GM21619 (cell line): ENCODE data around the gene HS3ST4.
"Not testable (repeated sequence)": the region's sequence is repeated elsewhere in the genome, so short reads cannot be mapped to it uniquely, and the experiment has no call there.

ENCODE experiments used
- ATAC-seq: cut with Tn5 transposase; IDR thresholded peaks from one replicate; pipeline ENCODE4 v1.9.1; 2021; ENCODE audit not compliant: unreplicated experiment

The HS3ST4 gene

GRCh38 chr16:26071101-26071866 lies 379.5 kb downstream of the HS3ST4 start:
- no peak for ATAC-seq

GRCh38 chr16:26078716-26079355 lies 387.1 kb downstream of the HS3ST4 start:
- no peak for ATAC-seq

GRCh38 chr16:26087091-26087490 lies 395.3 kb downstream of the HS3ST4 start:
- no peak for ATAC-seq

GRCh38 chr16:26091511-26091910 lies 399.8 kb downstream of the HS3ST4 start:
- ATAC-seq: no peak

- not testable (repeated sequence) for ATAC-seq
Measured at GRCh38 chr16:26098206-26098605, 406.4 kb downstream of the HS3ST4 start.

- ATAC-seq: no peak
Measured at GRCh38 chr16:26102369-26102768, 410.6 kb downstream of the HS3ST4 start.

- ATAC-seq: no peak
Measured at GRCh38 chr16:26108836-26109505, 417.2 kb downstream of the HS3ST4 start.

- no peak for ATAC-seq
Measured at GRCh38 chr16:26111900-26112299, 420.1 kb downstream of the HS3ST4 start.

GRCh38 chr16:26118575-26118974 lies 426.8 kb downstream of the HS3ST4 start:
- ATAC-seq: no peak

GRCh38 chr16:26120729-26121128 lies 429.0 kb downstream of the HS3ST4 start:
- no peak for ATAC-seq

GRCh38 chr16:26128296-26128695 lies 436.5 kb downstream of the HS3ST4 start:
- no peak for ATAC-seq

GRCh38 chr16:26129997-26130396 lies 438.2 kb downstream of the HS3ST4 start:
- no peak for ATAC-seq

- ATAC-seq: no peak
Measured at GRCh38 chr16:26133416-26134093, 441.8 kb downstream of the HS3ST4 start.

- ATAC-seq: no peak
Measured at GRCh38 chr16:26134588-26134987, 442.8 kb downstream of the HS3ST4 start.

- ATAC-seq: no peak
Measured at GRCh38 chr16:26137956-26138355, 446.2 kb downstream of the HS3ST4 start.

GRCh38 chr16:26139091-26139490 lies 447.3 kb downstream of the HS3ST4 start:
- no peak for ATAC-seq

GRCh38 chr16:26139884-26140283 lies 448.1 kb downstream of the HS3ST4 start:
- ATAC-seq: no peak

- ATAC-seq: no peak
Measured at GRCh38 chr16:26149364-26150190, 457.8 kb downstream of the HS3ST4 start.

- ATAC-seq: no peak
Measured at GRCh38 chr16:26155221-26155620, 463.5 kb downstream of the HS3ST4 start.

- ATAC-seq: no peak
Measured at GRCh38 chr16:26157319-26157718, 465.6 kb downstream of the HS3ST4 start.
